Pancreas (tissue), 10 donors: ENCODE results near the gene SERPINB6. TPM values are rescaled to one million over a fixed set of nuclear protein-coding genes. Genes with fewer than 3 reads are reported as not detected.
"Not testable (repeated sequence)": the region's sequence is repeated elsewhere in the genome, so short reads cannot be mapped to it uniquely, and the experiment has no call there.

Experiments
- ATAC-seq, 4 donors: fragments of 200-7000 bp; cut with Tn5 transposase; one replicate each; pipeline versions ENCODE4 v1.8.0 to v1.9.1; 2020; ENCODE audit warnings: mild to moderate bottlenecking in 4 of 4, moderate library complexity in 4 of 4
- DNase-seq, 6 donors: peaks; one replicate each; pipeline ENCODE4 v3.0.0-alpha.2; 2020
- FAIRE-seq: peaks from 2 replicates; lab custom pipeline; 2012; peaks lifted over from hg19 to GRCh38; lab: Jason Lieb, UNC
- H3K27ac ChIP-seq, 4 donors: fragments of 200-600 bp; sonication (generic); 1 replicate in 3 of 4; 2 replicates in 1 of 4; pipeline versions ENCODE4 v1.5.0 to v1.8.0; 2020
- H3K27me3 ChIP-seq, 4 donors: fragments of 200-600 bp; one replicate each; pipeline ENCODE4 v1.8.0; 2021
- H3K36me3 ChIP-seq, 3 donors: fragments of 200-600 bp; sonication (generic) in 1 of 3; one replicate each; pipeline versions ENCODE4 v1.5.0 to v1.8.0; 2020 to 2021
- H3K4me1 ChIP-seq, 3 donors: fragments of 200-600 bp; one replicate each; pipeline ENCODE4 v1.8.0; 2021
- H3K4me3 ChIP-seq, 4 donors: fragments of 200-600 bp; sonication (generic) in 2 of 4; one replicate each; pipeline versions ENCODE4 v1.5.0 to v1.8.0; 2020 to 2021
- H3K9me3 ChIP-seq, 4 donors: fragments of 200-600 bp; one replicate each; pipeline ENCODE4 v1.8.0; 2021
- CTCF ChIP-seq, 4 donors: fragments of 200-600 bp; sonication (generic) in 3 of 4; IDR thresholded peaks; one replicate each; pipeline versions ENCODE4 v1.5.0 to v1.8.0; 2021; ENCODE audit warnings: antibody characterized with exemption in 4 of 4
- WGBS, 2 donors: extraction: QIAGEN DNeasy Blood & Tissue Kit; methylation state at CpG; one replicate each; pipeline ENCODE4 v1.1.7; 2013; 5-methylcytosine and 5-hydroxymethylcytosine counted together
- intact Hi-C, 3 donors: fragments of 100-400 bp; cut with DNase I; formaldehyde crosslinking; loops; one replicate each; pipeline versions ENCODE4 v1.11.1 to v1.14.2; 2022
- polyA plus RNA-seq, 2 donors: library from polyadenylated mRNA; stranded (reverse); fragments of 200-250 nt; gene quantifications; one replicate each; pipeline ENCODE4 v1.2.3, GENCODE V29; 2013
- total RNA-seq, 6 donors: library from RNA; stranded (reverse); fragmentation: NEBNext Ultra II Directional in 4 of 6; extraction: Animal tissue kit (Norgen Biotek cat#: 25700) in 4 of 6; gene quantifications; one replicate each; pipeline versions ENCODE4 v1.2.1 to v1.2.4, GENCODE V29; 2021 to 2023
- donor health status: healthy with polysubstance abuse.
- donor health status: DM: no; HTN: no; CAD: no; lungs with moderate emphysema.
- donor health status: DM: no; HTN: no; CAD: no.
- donor health status: control.
- donor health status: control.
- donor health status: Bipolar disorder and iron deficiency.
- donor health status: DM: yes; HTN: yes; CAD: no.
- donor health status: DM: no; HTN: no; CAD: no.
- donor health status: DM: no; HTN: no; CAD: no.
- donor health status: DM: yes; HTN: yes; CAD: no.

Gene SERPINB6
- total and polyA plus RNA-seq, 8 donors: 77.7 to 193 (median 103) TPM

- H3K36me3 ChIP-seq: no peaks in the 10 kb centered on the region
- intact Hi-C loops: no loop called here
- no peaks in the 10 kb centered on the region for H3K9me3 ChIP-seq
- FAIRE-seq: no peak
- H3K27ac ChIP-seq: no peak overlapping the region
- peaks cover 0 to 6% (median 0%) of the 10 kb centered on the region in 3 donors for H3K4me1 ChIP-seq
- no peak for TF ChIP-seq CTCF (IDR thresholded peaks at IDR 0.05)
- no peak for DNase-seq
- 72 to 78% methylated on average over 7 of the region's 7 CpGs for WGBS, 2 donors
- no peak overlapping the region for H3K4me3 ChIP-seq
- H3K27me3 ChIP-seq: no peaks in the 10 kb centered on the region
- no peak for ATAC-seq
Observed at GRCh38 chr6:2976571-2977085, 5.3 kb upstream of the SERPINB6 start.

DNA sequence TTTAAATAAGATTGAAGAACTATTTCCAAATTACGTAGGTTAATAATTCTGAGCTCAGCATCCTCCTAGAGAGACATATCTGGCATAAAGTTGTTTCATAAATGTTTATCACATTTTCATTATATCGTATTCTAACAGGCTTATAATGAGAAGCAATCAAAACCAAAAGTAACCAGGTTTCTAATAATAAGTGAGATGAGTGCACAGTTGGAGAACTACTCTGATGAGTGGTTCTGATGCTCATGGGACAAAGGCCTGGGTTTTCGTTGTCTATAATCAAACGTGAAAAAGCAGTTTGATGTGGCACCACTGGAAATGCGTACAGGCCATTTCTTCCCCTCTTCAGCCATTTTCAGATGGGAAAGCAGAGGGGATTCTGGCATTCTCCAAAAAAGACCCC, 4.7 kb upstream of the SERPINB6 start:
- Histone ChIP-seq H3K9me3 (no peaks in the 10 kb centered on the region), H3K36me3 (no peaks in the 10 kb centered on the region), H3K27ac (no peak overlapping the region), H3K4me1 (peaks cover 0 to 4% (median 0%) of the 10 kb centered on the region in 3 donors), H3K4me3 (no peak overlapping the region), H3K27me3 (no peaks in the 10 kb centered on the region)
- no peak for ATAC-seq
- WGBS, 2 donors: 84 to 91% methylated on average over 5 of the region's 5 CpGs
- FAIRE-seq: no peak
- no peak for DNase-seq
- TF ChIP-seq CTCF (IDR thresholded peaks at IDR 0.05): no peak
- intact Hi-C loops: no loop called here

- intact Hi-C loops: no loop called here
- Histone ChIP-seq H3K9me3 (no peaks in the 10 kb centered on the region), H3K4me1 (peaks cover 0 to 11% (median 8%) of the 10 kb centered on the region in 3 donors), H3K27me3 (no peaks in the 10 kb centered on the region), H3K4me3 (no peak overlapping the region), H3K27ac (no peak overlapping the region), H3K36me3 (no peaks in the 10 kb centered on the region)
- no peak for DNase-seq
- ATAC-seq: no peak
- 83 to 93% methylated on average over 5 of the region's 5 CpGs for WGBS, 2 donors
- no peak for TF ChIP-seq CTCF (IDR thresholded peaks at IDR 0.05)
- FAIRE-seq: no peak
Observed at GRCh38 chr6:2973676-2974075, 2.3 kb upstream of the SERPINB6 start.

DNA sequence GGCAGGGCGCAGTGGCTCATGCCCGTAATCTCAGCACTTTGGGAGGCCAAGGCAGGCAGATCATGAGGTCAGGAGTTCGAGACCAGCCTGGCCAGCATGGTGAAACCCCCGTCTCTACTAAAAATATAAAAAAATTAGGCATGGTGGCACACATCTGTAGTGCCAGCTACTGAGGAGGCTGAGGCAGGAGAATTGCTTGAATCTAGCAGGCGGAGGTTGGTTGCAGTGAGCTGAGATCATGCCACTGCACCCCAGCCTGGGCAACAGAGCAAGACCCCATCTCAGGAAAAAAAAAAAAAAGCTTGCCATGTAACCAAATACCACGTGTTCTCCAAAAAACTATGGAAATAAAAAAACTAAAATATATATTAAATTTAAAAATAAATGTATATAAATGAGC, 1.8 kb upstream of the SERPINB6 start:
- WGBS, 2 donors: 91 to 94% methylated on average over 6 of the region's 6 CpGs
- H3K27ac ChIP-seq, H3K27me3 ChIP-seq, H3K36me3 ChIP-seq, FAIRE-seq, H3K9me3 ChIP-seq, ATAC-seq, H3K4me3 ChIP-seq, DNase-seq, intact Hi-C loops: not testable (repeated sequence)
- H3K4me1 ChIP-seq: peaks cover 0 to 11% (median 8%) of the 10 kb centered on the region in 3 donors

GRCh38 chr6:2972685-2973084, 1.3 kb upstream of the SERPINB6 start:
- ATAC-seq, H3K27ac ChIP-seq, H3K4me3 ChIP-seq, H3K9me3 ChIP-seq, H3K36me3 ChIP-seq, H3K27me3 ChIP-seq, FAIRE-seq, DNase-seq, intact Hi-C loops: not testable (repeated sequence)
- peaks cover 0 to 11% (median 8%) of the 10 kb centered on the region in 3 donors for H3K4me1 ChIP-seq
- WGBS, 2 donors: 96 to 97% methylated on average over 5 of the region's 5 CpGs

DNA sequence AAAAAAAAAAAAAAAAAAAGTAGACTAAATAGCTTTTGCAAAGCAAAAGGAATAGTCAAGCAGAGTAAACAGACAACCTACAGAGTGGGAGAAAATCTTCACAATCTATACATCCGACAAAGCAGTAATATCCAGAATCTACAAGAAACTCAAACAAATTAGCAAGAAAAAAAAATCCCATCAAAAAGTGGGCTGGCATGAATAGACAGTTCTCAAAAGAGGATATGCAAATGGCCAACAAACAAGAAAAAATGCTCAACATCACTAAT, 786 bp upstream of the SERPINB6 start:
- H3K27me3 ChIP-seq, intact Hi-C loops, FAIRE-seq, DNase-seq, H3K36me3 ChIP-seq, H3K9me3 ChIP-seq, ATAC-seq: not testable (repeated sequence)
- Histone ChIP-seq H3K4me1 (peaks cover 0 to 11% (median 8%) of the 10 kb centered on the region in 3 donors), H3K4me3 (peak overlapping the region in 3 of 4 donors; percentile 63 to 90 (median 79)), H3K27ac (peak overlapping the region; percentile 87 to 97 (median 95))
- WGBS, 2 donors: 28 to 68% methylated on average over 1 of the region's 1 CpG
